H1 (cell line): ENCODE measurements around the gene TNFRSF8. TPM values are rescaled to one million over a fixed set of nuclear protein-coding genes. Genes with fewer than 3 reads are reported as not detected.

Experiments
- ATF3 ChIP-seq: IDR thresholded peaks from 2 replicates; pipeline ENCODE4 v1.6.1; 2011; ENCODE audit warnings: low read depth, mild to moderate bottlenecking, low read length; ENCODE audit not compliant: insufficient read depth
- CHD2 ChIP-seq: IDR thresholded peaks from 2 replicates; pipeline ENCODE4 v1.6.1; 2012; ENCODE audit warnings: low read length, improper control_type of control experiment
- FOSL1 ChIP-seq: IDR thresholded peaks from 2 replicates; pipeline ENCODE4 v1.6.1; 2011; ENCODE audit warnings: mild to moderate bottlenecking, low read depth, low read length, moderate library complexity; ENCODE audit not compliant: insufficient read depth
- KDM1A ChIP-seq: fragments of 200-600, 300-600 bp; sonication (generic); IDR thresholded peaks from 2 replicates; pipeline ENCODE4 v1.7.1; 2016; ENCODE audit warnings: mild to moderate bottlenecking, low read length, borderline replicate concordance
- KDM5A ChIP-seq: fragments of 200-600 bp; IDR thresholded peaks from 2 replicates; pipeline ENCODE4 v1.7.1; 2012; ENCODE audit warnings: mild to moderate bottlenecking, low read length, inconsistent platforms, mixed read lengths
- PHF8 ChIP-seq: fragments of 200-600 bp; sonication (generic); conservative IDR thresholded peaks from 2 replicates; pipeline ENCODE4 v1.7.1; 2012; ENCODE audit warnings: low read depth, mild to moderate bottlenecking, inconsistent platforms, low read length, moderate library complexity
- TCF12 ChIP-seq: IDR thresholded peaks from 2 replicates; pipeline ENCODE4 v1.6.1; 2011; ENCODE audit warnings: low read depth, mild to moderate bottlenecking, low read length
- polyA plus RNA-seq, 7 experiments: library from polyadenylated mRNA; depleted of rRNA in 3 of 7; stranded (reverse) in 5 of 7; unstranded in 2 of 7; fragments of >200 nt in 5 of 7; fragments of 200-250 nt in 2 of 7; gene quantifications; 1 replicate in 5 of 7; 2 replicates in 1 of 7; 4 replicates in 1 of 7; pipeline versions ENCODE4 v1.2.1 to v1.2.3, GENCODE V29; 2011 to 2013; ENCODE audit warnings: missing spikeins in 2 of 7, mixed read lengths in 2 of 7
- total RNA-seq: library from RNA; stranded (reverse); fragmentation: NEBNext Ultra II Directional; extraction: Animal tissue kit (Norgen Biotek cat#: 25700); gene quantifications from 2 replicates; pipeline ENCODE4 v1.2.1, GENCODE V29; 2021

TNFRSF8 gene
- total and polyA plus RNA-seq, 2 of the 8 experiments (the other 6 are each of a cell fraction or from before 2014, with no cell fraction given) = 23.2 to 32.7 TPM

- TF ChIP-seq PHF8 (no peak), KDM5A (no peak), CHD2 (no peak), TCF12 (no peak), KDM1A (no peak), ATF3 (no peak), FOSL1 (no peak)
Measured at GRCh38 chr1:12138196-12139168, 75.4 kb downstream of the TNFRSF8 start (continued).
